Panc1 (cell line): Measurements from ENCODE around the gene TMEM38A. TPM values are rescaled to one million over a fixed set of nuclear protein-coding genes. Genes with fewer than 3 reads are reported as not detected.

Experiments used
- ATAC-seq: fragments of 200-7000 bp; cut with Tn5 transposase; 2 replicates; pipeline ENCODE4 v1.9.1; 2020; ENCODE audit warnings: mild to moderate bottlenecking, moderate library complexity
- BruUV-seq: library from RNA; stranded (reverse); fragments of 400-500 nt; replicated peaks from 2 replicates; lab custom pipeline; 2021; lab: Mats Ljungman, UMichigan
- CTCF ChIA-PET: fragments of 300-600 bp; sonication (Branson Sonifier 250); formaldehyde crosslinking; loops from one replicate; lab custom pipeline; 2022; ENCODE audit warnings: antibody characterized with exemption; lab: Charles Lee
- POLR2A ChIA-PET: fragments of 300-600 bp; sonication (Branson Sonifier 250); formaldehyde crosslinking; loops from one replicate; lab custom pipeline; 2022; ENCODE audit warnings: antibody characterized with exemption; lab: Charles Lee
- DNase-seq: peaks from one replicate; pipeline ENCODE4 v3.0.0-alpha.2; 2010; ENCODE audit warnings: low read depth, low spot score
- H3K27ac ChIP-seq: 2 replicates; pipeline ENCODE4 v1.5.1; 2011; ENCODE audit warnings: mild to moderate bottlenecking, low read length, inconsistent platforms
- H3K27me3 ChIP-seq: fragments of 200-500 bp; sonication (Bioruptor generic); 2 replicates; pipeline ENCODE4 v1.6.0; 2014; ENCODE audit warnings: low read length, inconsistent platforms; ENCODE audit not compliant: control insufficient read depth, insufficient read depth
- H3K36me3 ChIP-seq: fragments of 200-500 bp; sonication (Bioruptor generic); 2 replicates; pipeline ENCODE4 v1.5.1; 2014; ENCODE audit warnings: inconsistent platforms, mild to moderate bottlenecking, low read length, moderate library complexity; ENCODE audit not compliant: control insufficient read depth, insufficient read depth
- H3K4me1 ChIP-seq: 2 replicates; pipeline ENCODE4 v1.5.1; 2011; ENCODE audit warnings: inconsistent platforms, mild to moderate bottlenecking, low read length, moderate library complexity; ENCODE audit not compliant: control insufficient read depth, insufficient read depth
- H3K4me3 ChIP-seq, 2 experiments: 2 replicates each; pipeline ENCODE4 v1.5.1; 2011 to 2012; ENCODE audit warnings: low read depth in 2 of 2, low read length in 2 of 2, mild to moderate bottlenecking in 2 of 2, inconsistent platforms in 1 of 2, moderate library complexity in 1 of 2
- H3K9me3 ChIP-seq: fragments of 200-500 bp; sonication (Bioruptor generic); 2 replicates; pipeline ENCODE4 v1.5.1; 2014; ENCODE audit warnings: low read depth, mild to moderate bottlenecking, inconsistent platforms, low read length, moderate library complexity; ENCODE audit not compliant: control insufficient read depth, insufficient read depth
- POLR2AphosphoS5 ChIP-seq: IDR thresholded peaks from 2 replicates; pipeline ENCODE4 v1.6.1; 2012; ENCODE audit warnings: mild to moderate bottlenecking, low read depth, low read length, moderate library complexity
- SIN3A ChIP-seq: IDR thresholded peaks from 2 replicates; pipeline ENCODE4 v1.6.1; 2012; ENCODE audit warnings: low read depth, mild to moderate bottlenecking, low read length, moderate library complexity, borderline replicate concordance; ENCODE audit not compliant: insufficient read depth
- TCF7L2 ChIP-seq: IDR thresholded peaks from 2 replicates; pipeline ENCODE4 v1.6.1; 2011; ENCODE audit warnings: mild to moderate bottlenecking, low read depth, low read length, inconsistent platforms
- in situ Hi-C: cut with HindIII; loops from 2 replicates; pipeline ENCODE4 v1.10.0; 2016; ENCODE audit warnings: low sequenced_read_pairs, low pct_unique_long_range_greater_than_20kb
- intact Hi-C: fragments of 100-400 bp; cut with micrococcal nuclease; formaldehyde crosslinking; loops from one replicate; pipeline ENCODE4 v1.10.0; 2022; ENCODE audit not compliant: unreplicated experiment
- total RNA-seq: library from RNA; stranded (reverse); gene quantifications from one replicate; pipeline ENCODE4 v1.2.1, GENCODE V29; 2021; ENCODE audit not compliant: unreplicated experiment
- TF ChIP-seq, protein P1 (sequence below), 2 experiments: IDR thresholded peaks; 2 replicates each; pipeline ENCODE4 v1.6.1; 2011 to 2012; ENCODE audit warnings: low read depth in 2 of 2, control low read depth in 1 of 2, low read length in 1 of 2, mild to moderate bottlenecking in 1 of 2, moderate library complexity in 1 of 2; ENCODE audit not compliant: insufficient read depth in 1 of 2
- TF ChIP-seq, protein P2 (sequence below): fragments of 450-650 bp; IDR thresholded peaks from 2 replicates; pipeline ENCODE4 v1.5.1; 2017; ENCODE audit warnings: mild to moderate bottlenecking

TMEM38A gene
- total RNA-seq, 1 experiment from 2014 or later, result 8.4 TPM

DNA sequence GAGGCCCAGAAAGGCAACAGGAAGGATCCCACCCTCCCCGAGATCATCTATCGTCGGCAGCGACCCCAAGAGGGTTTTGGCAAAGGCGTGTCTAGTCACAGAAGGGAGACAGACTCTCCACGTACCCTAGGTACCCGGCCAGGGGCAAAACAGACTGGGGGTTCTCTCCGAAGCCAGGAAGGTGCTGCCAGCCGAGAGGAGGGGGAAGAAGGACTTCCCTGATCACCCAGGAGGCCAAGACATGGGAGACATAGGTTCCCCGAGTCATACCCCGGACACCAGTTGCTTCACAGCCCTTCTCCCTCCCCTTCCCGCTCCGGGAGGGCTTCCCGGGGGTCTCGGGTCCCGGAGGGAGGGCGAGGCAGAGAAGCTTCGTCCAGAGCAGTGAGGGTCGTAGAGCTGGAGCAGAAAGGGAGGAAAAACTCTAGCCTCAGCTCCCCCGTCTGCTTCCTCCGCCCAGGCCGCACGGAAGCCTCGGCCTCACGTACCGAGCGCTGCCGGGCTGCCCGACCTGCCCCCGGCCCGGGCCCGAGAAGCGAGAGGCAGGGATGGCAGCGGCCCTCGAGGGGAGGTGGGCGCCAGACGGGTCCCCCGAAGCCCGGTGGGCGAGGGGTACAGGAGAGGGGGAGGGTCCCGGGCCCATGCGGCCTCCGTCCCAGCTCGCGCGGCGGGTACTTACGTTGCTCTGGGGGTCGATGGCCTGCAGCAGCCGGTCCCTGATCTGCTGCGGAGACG, 33.6 kb upstream of the TMEM38A start (continued):
- TF ChIP-seq SIN3A, result no peak

DNA sequence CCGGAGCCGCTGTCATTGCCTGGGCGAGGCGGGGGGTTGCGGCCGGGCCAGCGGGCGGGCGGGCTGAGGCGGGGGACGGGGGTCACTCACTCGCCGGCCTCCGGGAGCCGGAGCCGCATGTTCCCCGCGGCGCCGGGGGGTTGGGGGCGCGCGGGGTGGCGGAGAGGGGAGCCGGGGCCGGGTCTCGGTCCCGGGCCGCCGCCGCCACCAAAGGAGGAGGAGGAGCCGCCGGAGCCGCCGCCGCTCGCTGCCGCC, 33.1 kb upstream of the TMEM38A start:
- in situ Hi-C loops, result no loop called here
- H3K4me1 ChIP-seq, result peaks cover 14% of the 10 kb centered on the region
- no TSS peak for BruUV-seq
- peaks cover 4% of the 10 kb centered on the region for H3K36me3 ChIP-seq
- TF ChIP-seq SIN3A, result no peak; the same call in 1 of the 2 replicates
- TF ChIP-seq, protein P1, sequence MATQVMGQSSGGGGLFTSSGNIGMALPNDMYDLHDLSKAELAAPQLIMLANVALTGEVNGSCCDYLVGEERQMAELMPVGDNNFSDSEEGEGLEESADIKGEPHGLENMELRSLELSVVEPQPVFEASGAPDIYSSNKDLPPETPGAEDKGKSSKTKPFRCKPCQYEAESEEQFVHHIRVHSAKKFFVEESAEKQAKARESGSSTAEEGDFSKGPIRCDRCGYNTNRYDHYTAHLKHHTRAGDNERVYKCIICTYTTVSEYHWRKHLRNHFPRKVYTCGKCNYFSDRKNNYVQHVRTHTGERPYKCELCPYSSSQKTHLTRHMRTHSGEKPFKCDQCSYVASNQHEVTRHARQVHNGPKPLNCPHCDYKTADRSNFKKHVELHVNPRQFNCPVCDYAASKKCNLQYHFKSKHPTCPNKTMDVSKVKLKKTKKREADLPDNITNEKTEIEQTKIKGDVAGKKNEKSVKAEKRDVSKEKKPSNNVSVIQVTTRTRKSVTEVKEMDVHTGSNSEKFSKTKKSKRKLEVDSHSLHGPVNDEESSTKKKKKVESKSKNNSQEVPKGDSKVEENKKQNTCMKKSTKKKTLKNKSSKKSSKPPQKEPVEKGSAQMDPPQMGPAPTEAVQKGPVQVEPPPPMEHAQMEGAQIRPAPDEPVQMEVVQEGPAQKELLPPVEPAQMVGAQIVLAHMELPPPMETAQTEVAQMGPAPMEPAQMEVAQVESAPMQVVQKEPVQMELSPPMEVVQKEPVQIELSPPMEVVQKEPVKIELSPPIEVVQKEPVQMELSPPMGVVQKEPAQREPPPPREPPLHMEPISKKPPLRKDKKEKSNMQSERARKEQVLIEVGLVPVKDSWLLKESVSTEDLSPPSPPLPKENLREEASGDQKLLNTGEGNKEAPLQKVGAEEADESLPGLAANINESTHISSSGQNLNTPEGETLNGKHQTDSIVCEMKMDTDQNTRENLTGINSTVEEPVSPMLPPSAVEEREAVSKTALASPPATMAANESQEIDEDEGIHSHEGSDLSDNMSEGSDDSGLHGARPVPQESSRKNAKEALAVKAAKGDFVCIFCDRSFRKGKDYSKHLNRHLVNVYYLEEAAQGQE (IDR thresholded peaks at IDR 0.05; ENCODE audit: insufficient read depth in 1 of 2, low read depth in 2 of 2, low read length in 1 of 2), result no peak
- TF ChIP-seq POLR2AphosphoS5, result no peak
- no peak for TF ChIP-seq TCF7L2
- TF ChIP-seq, protein P2, sequence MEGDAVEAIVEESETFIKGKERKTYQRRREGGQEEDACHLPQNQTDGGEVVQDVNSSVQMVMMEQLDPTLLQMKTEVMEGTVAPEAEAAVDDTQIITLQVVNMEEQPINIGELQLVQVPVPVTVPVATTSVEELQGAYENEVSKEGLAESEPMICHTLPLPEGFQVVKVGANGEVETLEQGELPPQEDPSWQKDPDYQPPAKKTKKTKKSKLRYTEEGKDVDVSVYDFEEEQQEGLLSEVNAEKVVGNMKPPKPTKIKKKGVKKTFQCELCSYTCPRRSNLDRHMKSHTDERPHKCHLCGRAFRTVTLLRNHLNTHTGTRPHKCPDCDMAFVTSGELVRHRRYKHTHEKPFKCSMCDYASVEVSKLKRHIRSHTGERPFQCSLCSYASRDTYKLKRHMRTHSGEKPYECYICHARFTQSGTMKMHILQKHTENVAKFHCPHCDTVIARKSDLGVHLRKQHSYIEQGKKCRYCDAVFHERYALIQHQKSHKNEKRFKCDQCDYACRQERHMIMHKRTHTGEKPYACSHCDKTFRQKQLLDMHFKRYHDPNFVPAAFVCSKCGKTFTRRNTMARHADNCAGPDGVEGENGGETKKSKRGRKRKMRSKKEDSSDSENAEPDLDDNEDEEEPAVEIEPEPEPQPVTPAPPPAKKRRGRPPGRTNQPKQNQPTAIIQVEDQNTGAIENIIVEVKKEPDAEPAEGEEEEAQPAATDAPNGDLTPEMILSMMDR, result no peak
- ChIA-PET POLR2A (no interaction called here), CTCF (no interaction called here)
- H3K4me3 ChIP-seq, result peak overlapping the region; percentile 85 to 91
- ATAC-seq (peak; percentile 8; the same call in 1 of the 2 replicates), DNase-seq (no peak)
- H3K27ac ChIP-seq, result peak overlapping the region; percentile 83; the same call in 1 of the 2 replicates
- intact Hi-C loops, result no loop called here
- H3K9me3 ChIP-seq, result no peaks in the 10 kb centered on the region
- no peaks in the 10 kb centered on the region for H3K27me3 ChIP-seq

DNA sequence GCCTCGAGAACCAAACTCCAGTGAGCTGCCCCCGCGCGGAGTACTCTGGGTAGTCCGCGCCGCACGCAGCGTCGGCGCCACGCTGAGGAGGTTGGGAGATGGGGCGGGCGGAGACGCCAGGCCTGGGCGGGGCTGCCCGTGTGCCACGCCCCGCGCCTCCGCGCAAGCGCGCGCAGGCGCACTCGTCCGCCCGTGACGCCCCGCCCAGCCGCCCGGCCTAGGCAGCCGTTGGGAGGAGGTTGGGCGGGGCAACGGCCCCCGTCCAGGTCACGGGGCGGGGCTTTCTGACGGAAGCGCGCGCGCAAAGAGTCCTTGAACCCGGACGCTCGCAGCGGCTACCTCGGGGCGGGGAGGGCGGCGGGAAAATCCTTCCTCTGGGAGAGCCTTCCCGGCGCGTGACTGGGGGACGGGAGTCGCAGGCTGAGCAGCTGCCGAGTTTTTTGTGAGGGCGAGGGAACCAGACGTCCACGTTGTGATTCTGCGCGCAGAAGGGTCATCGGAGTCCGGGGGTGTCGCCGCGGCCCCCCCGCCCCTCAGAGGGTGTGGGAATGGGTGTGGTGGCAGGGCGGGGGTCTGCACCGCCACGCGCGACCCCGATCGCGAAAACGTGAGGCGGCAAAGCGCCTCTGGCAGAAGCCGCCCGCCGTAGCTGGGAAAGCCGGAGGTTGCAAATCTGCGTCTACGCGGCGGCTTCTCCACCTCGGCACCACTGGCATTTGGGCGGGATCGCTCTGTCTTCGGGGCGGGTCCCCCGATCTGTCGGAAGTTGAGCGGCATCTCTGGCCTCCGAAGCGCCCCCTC, 32.6 kb upstream of the TMEM38A start, which contains the start of gene MED26:
Gene MED26 (minus strand): TSS at position 22 of the 801 bp plus-strand sequence. CDS start 261 bp downstream, outside the sequence.
- BruUV-seq, result no TSS peak
- Histone ChIP-seq H3K27me3 (no peaks in the 10 kb centered on the region), H3K9me3 (no peaks in the 10 kb centered on the region), H3K27ac (peak within 1 kb of the TSS; percentile 92), H3K4me3 (peak within 1 kb of the TSS; percentile 85 to 91), H3K4me1 (peaks cover 14% of the 10 kb centered on the region), H3K36me3 (peaks cover 4% of the 10 kb centered on the region)
- ChIA-PET POLR2A (interaction anchor here (0.7 kb wide), 1 partner anchor 19 kb away, joined by 4 read pairs; no protein-coding TSS in a partner anchor), CTCF (no interaction called here)
- intact Hi-C loops, result no loop called here
- peak; percentile 36 for DNase-seq
- in situ Hi-C loops, result no loop called here
- peak; percentile 96 for ATAC-seq
- TF ChIP-seq, protein P1 (IDR thresholded peaks at IDR 0.05; ENCODE audit: insufficient read depth in 1 of 2, low read depth in 2 of 2, low read length in 1 of 2), result 0 out of 4 replicates have a peak, but pooled peaks of 1 of the 2 experiments have one; percentile 27
- TF ChIP-seq SIN3A (peak; percentile 68; the same call in 1 of the 2 replicates), TCF7L2 (no peak), POLR2AphosphoS5 (peak; percentile 84)
